IPS DF 6.9 (cell line): ENCODE measurements around the gene RPSA.
"Not testable (repeated sequence)": the region's sequence is repeated elsewhere in the genome, so short reads cannot be mapped to it uniquely, and the experiment has no call there.

ENCODE experiments used
- DNase-seq: peaks from one replicate; pipeline ENCODE4 v3.0.0-alpha.2; 2013; ENCODE audit warnings: low read depth, low spot score
- H3K27ac ChIP-seq: one replicate; pipeline ENCODE4 v1.5.1; 2013; ENCODE audit warnings: low read length, control low read depth
- H3K27me3 ChIP-seq: 2 replicates; pipeline ENCODE4 v1.6.1; 2013; ENCODE audit warnings: mild to moderate bottlenecking, low read length; ENCODE audit not compliant: control insufficient read depth, insufficient read depth
- H3K36me3 ChIP-seq: 2 replicates; pipeline ENCODE4 v1.6.1; 2013; ENCODE audit warnings: low read length; ENCODE audit not compliant: control insufficient read depth, insufficient read depth
- H3K4me1 ChIP-seq: 2 replicates; pipeline ENCODE4 v1.6.1; 2013; ENCODE audit warnings: low read length; ENCODE audit not compliant: control insufficient read depth, insufficient read depth
- H3K4me3 ChIP-seq: 2 replicates; pipeline ENCODE4 v1.5.1; 2013; ENCODE audit warnings: mild to moderate bottlenecking, low read length
- H3K9me3 ChIP-seq: 2 replicates; pipeline ENCODE4 v1.6.1; 2013; ENCODE audit warnings: low read length, inconsistent platforms; ENCODE audit not compliant: control insufficient read depth, insufficient read depth
- WGBS: extraction: QIAGEN DNeasy Blood & Tissue Kit; methylation state at CpG from one replicate; pipeline ENCODE4 v1.1.7; 2013; ENCODE audit warnings: mixed read lengths, missing lambda C conversion rate; ENCODE audit not compliant: insufficient read length, insufficient coverage; 5-methylcytosine and 5-hydroxymethylcytosine counted together

Gene RPSA

GRCh38 chr3:39408493-39409372 is 2.2 kb downstream of the RPSA start:
- no peaks in the 10 kb centered on the region for H3K4me1 ChIP-seq
- H3K9me3 ChIP-seq = no peaks in the 10 kb centered on the region
- peaks cover 48% of the 10 kb centered on the region; the same call in 1 of the 2 replicates for H3K36me3 ChIP-seq
- DNase-seq = no peak
- H3K4me3 ChIP-seq = no peak overlapping the region
- no peak overlapping the region for H3K27ac ChIP-seq
- no peaks in the 10 kb centered on the region for H3K27me3 ChIP-seq
- no CpG with 5 or more reads among the region's 21 CpGs for WGBS

GRCh38 chr3:39409514-39410136 is 3.1 kb downstream of the RPSA start:
- Histone ChIP-seq H3K27me3 (no peaks in the 10 kb centered on the region), H3K27ac (no peak overlapping the region), H3K4me1 (no peaks in the 10 kb centered on the region), H3K9me3 (no peaks in the 10 kb centered on the region), H3K36me3 (peaks cover 48% of the 10 kb centered on the region; the same call in 1 of the 2 replicates), H3K4me3 (no peak overlapping the region)
- no peak for DNase-seq
- WGBS = no CpG with 5 or more reads among the region's 7 CpGs

- Histone ChIP-seq H3K27me3 (no peaks in the 10 kb centered on the region), H3K27ac (no peak overlapping the region), H3K4me1 (no peaks in the 10 kb centered on the region), H3K9me3 (no peaks in the 10 kb centered on the region), H3K4me3 (no peak overlapping the region), H3K36me3 (peaks cover 48% of the 10 kb centered on the region; the same call in 1 of the 2 replicates)
- DNase-seq = no peak
- WGBS = no CpG with 5 or more reads among the region's 7 CpGs
Observed at GRCh38 chr3:39410893-39411292, 4.4 kb downstream of the RPSA start.

GRCh38 chr3:39412668-39413260 is 6.2 kb downstream of the RPSA start:
- Histone ChIP-seq H3K36me3 (peaks cover 48% of the 10 kb centered on the region; the same call in 1 of the 2 replicates), H3K27ac (no peak overlapping the region)

GRCh38 chr3:39413691-39414420 is 7.3 kb downstream of the RPSA start:
- Histone ChIP-seq H3K27me3 (no peaks in the 10 kb centered on the region), H3K27ac (no peak overlapping the region), H3K4me1 (no peaks in the 10 kb centered on the region), H3K36me3 (peaks cover 41% of the 10 kb centered on the region; the same call in 1 of the 2 replicates), H3K9me3 (no peaks in the 10 kb centered on the region), H3K4me3 (no peak overlapping the region)
- no peak for DNase-seq
- no CpG with 5 or more reads among the region's 6 CpGs for WGBS

More at GRCh38 chr3:39412668-39413260, 6.2 kb downstream of the RPSA start:
- no peak for DNase-seq
- no peak overlapping the region for H3K4me3 ChIP-seq
- no CpG with 5 or more reads among the region's 9 CpGs for WGBS
- no peaks in the 10 kb centered on the region for H3K27me3 ChIP-seq
- no peaks in the 10 kb centered on the region for H3K9me3 ChIP-seq
- H3K4me1 ChIP-seq = no peaks in the 10 kb centered on the region

- Histone ChIP-seq H3K27me3 (no peaks in the 10 kb centered on the region), H3K4me3 (no peak overlapping the region), H3K9me3 (no peaks in the 10 kb centered on the region), H3K36me3 (peaks cover 36% of the 10 kb centered on the region; the same call in 1 of the 2 replicates), H3K27ac (no peak overlapping the region), H3K4me1 (no peaks in the 10 kb centered on the region; the same call in 1 of the 2 replicates)
- no CpG with 5 or more reads among the region's 2 CpGs for WGBS
- DNase-seq = no peak
Observed at GRCh38 chr3:39414421-39414907, 7.9 kb downstream of the RPSA start.

GRCh38 chr3:39415302-39415701 is 8.8 kb downstream of the RPSA start:
- H3K4me3 ChIP-seq, DNase-seq, H3K9me3 ChIP-seq, H3K4me1 ChIP-seq, H3K27me3 ChIP-seq, H3K27ac ChIP-seq: not testable (repeated sequence)
- peaks cover 30% of the 10 kb centered on the region; the same call in 1 of the 2 replicates for H3K36me3 ChIP-seq
- WGBS = no CpG with 5 or more reads among the region's 3 CpGs

- no peaks in the 10 kb centered on the region; the same call in 1 of the 2 replicates for H3K4me1 ChIP-seq
- H3K27me3 ChIP-seq = no peaks in the 10 kb centered on the region
- no peak overlapping the region for H3K27ac ChIP-seq
- DNase-seq = no peak
- peaks cover 23% of the 10 kb centered on the region; the same call in 1 of the 2 replicates for H3K36me3 ChIP-seq
- WGBS = no CpG with 5 or more reads among the region's 1 CpG
- no peak overlapping the region for H3K4me3 ChIP-seq
- no peaks in the 10 kb centered on the region for H3K9me3 ChIP-seq
Observed at GRCh38 chr3:39415983-39416382, 9.5 kb downstream of the RPSA start.

GRCh38 chr3:39416998-39417397 is 10.5 kb downstream of the RPSA start:
- not testable (repeated sequence) for H3K9me3 ChIP-seq, DNase-seq, H3K4me1 ChIP-seq, H3K4me3 ChIP-seq, H3K27me3 ChIP-seq, H3K27ac ChIP-seq
- WGBS = no CpG with 5 or more reads among the region's 3 CpGs
- H3K36me3 ChIP-seq = peaks cover 14% of the 10 kb centered on the region; the same call in 1 of the 2 replicates
